Thyroid gland (tissue), 4 donors: ENCODE data around the gene MARK4.

Experiments
- POLR2A ChIP-seq, 2 donors: fragments of 450-650 bp; IDR thresholded peaks; one replicate each; pipeline ENCODE4 v1.6.1; 2017; ENCODE audit warnings: antibody characterized with exemption in 2 of 2, mild to moderate bottlenecking in 2 of 2, moderate library complexity in 1 of 2
- TF ChIP-seq, protein P1 (sequence below), 6 experiments: fragments of 200-600 bp in 3 of 6; fragments of 450-650 bp in 3 of 6; sonication (generic) in 3 of 6; IDR thresholded peaks; one replicate each; pipeline ENCODE4 v1.5.1; 2016 to 2019; ENCODE audit warnings: antibody characterized with exemption in 6 of 6, mild to moderate bottlenecking in 2 of 6, inconsistent platforms in 1 of 6, moderate library complexity in 1 of 6

DNA sequence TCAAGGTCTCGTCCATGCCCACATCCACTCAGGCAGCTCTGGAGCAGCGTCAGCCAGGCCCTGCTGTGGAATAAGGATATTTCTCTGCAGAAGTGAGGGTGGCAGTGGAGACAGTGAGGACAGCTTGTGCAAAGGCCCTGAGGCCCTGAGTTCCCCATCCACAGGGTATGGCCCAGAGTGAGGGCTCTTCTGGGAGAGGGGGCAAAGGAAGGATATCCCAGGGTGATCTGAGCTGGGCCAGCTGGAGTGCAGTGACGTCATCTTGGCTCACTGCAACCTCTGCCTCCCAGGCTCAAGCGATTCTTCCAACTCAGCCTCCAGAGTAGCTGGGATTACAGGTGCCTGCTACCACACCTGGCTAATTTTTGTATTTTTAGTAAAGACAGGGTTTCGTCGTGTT is 11.5 kb downstream of the MARK4 start:
- TF ChIP-seq POLR2A (IDR thresholded peaks at IDR 0.05): no peak
- TF ChIP-seq, protein P1, sequence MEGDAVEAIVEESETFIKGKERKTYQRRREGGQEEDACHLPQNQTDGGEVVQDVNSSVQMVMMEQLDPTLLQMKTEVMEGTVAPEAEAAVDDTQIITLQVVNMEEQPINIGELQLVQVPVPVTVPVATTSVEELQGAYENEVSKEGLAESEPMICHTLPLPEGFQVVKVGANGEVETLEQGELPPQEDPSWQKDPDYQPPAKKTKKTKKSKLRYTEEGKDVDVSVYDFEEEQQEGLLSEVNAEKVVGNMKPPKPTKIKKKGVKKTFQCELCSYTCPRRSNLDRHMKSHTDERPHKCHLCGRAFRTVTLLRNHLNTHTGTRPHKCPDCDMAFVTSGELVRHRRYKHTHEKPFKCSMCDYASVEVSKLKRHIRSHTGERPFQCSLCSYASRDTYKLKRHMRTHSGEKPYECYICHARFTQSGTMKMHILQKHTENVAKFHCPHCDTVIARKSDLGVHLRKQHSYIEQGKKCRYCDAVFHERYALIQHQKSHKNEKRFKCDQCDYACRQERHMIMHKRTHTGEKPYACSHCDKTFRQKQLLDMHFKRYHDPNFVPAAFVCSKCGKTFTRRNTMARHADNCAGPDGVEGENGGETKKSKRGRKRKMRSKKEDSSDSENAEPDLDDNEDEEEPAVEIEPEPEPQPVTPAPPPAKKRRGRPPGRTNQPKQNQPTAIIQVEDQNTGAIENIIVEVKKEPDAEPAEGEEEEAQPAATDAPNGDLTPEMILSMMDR (IDR thresholded peaks at IDR 0.05): no peak
